Stomach (tissue), 9 donors: Measurements from ENCODE around the gene CELSR3. TPM values are rescaled to one million over a fixed set of nuclear protein-coding genes. Genes with fewer than 3 reads are reported as not detected.

Experiments used
- DNase-seq, 2 donors: peaks; one replicate each; pipeline versions ENCODE4 v3.0.0 to v3.0.0-alpha.2; 2013 to 2019
- H3K27ac ChIP-seq, 5 donors: fragments of 200-600 bp in 4 of 5; sonication (generic) in 4 of 5; one replicate each; pipeline ENCODE4 v1.5.1; 2013 to 2019; ENCODE audit warnings: mild to moderate bottlenecking in 1 of 5, moderate library complexity in 1 of 5
- H3K27me3 ChIP-seq, 3 donors: fragments of 200-600 bp; sonication (generic); one replicate each; pipeline ENCODE4 v1.5.1; 2017 to 2019; ENCODE audit warnings: mixed run types in 1 of 3
- H3K36me3 ChIP-seq, 4 donors: fragments of 200-600 bp; sonication (generic); 1 replicate in 3 of 4; 2 replicates in 1 of 4; pipeline ENCODE4 v1.5.1; 2016 to 2019
- H3K4me1 ChIP-seq, 4 donors: fragments of 200-600 bp; sonication (generic); one replicate each; pipeline ENCODE4 v1.5.1; 2016 to 2019
- H3K4me3 ChIP-seq, 4 donors: fragments of 200-600 bp; sonication (generic) in 3 of 4; one replicate each; pipeline ENCODE4 v1.5.1; 2016 to 2019; ENCODE audit warnings: mild to moderate bottlenecking in 1 of 4
- H3K9me3 ChIP-seq, 4 donors: fragments of 200-600 bp; sonication (generic); one replicate each; pipeline ENCODE4 v1.5.1; 2016 to 2019
- CTCF ChIP-seq, 7 experiments: fragments of 450-650 bp in 4 of 7; fragments of 200-600 bp in 3 of 7; sonication (generic) in 3 of 7; IDR thresholded peaks; one replicate each; pipeline ENCODE4 v1.5.1; 2016 to 2019; ENCODE audit warnings: antibody characterized with exemption in 7 of 7, control low read depth in 2 of 7, mild to moderate bottlenecking in 1 of 7
- EP300 ChIP-seq: sonication (generic); formaldehyde crosslinking; IDR thresholded peaks from one replicate; pipeline ENCODE4 v1.6.1; 2017; ENCODE audit warnings: antibody characterized with exemption
- POLR2A ChIP-seq, 4 donors: fragments of 450-650 bp; IDR thresholded peaks; one replicate each; pipeline ENCODE4 v1.6.1; 2016; ENCODE audit warnings: antibody characterized with exemption in 4 of 4, control low read depth in 2 of 4, mild to moderate bottlenecking in 1 of 4, moderate library complexity in 1 of 4
- POLR2AphosphoS5 ChIP-seq, 3 donors: sonication (generic); formaldehyde crosslinking; IDR thresholded peaks; one replicate each; pipeline ENCODE4 v1.6.1; 2016; ENCODE audit warnings: antibody characterized with exemption in 3 of 3
- WGBS, 5 donors: extraction: QIAGEN DNeasy Blood & Tissue Kit in 3 of 5; methylation state at CpG; one replicate each; pipeline versions ENCODE4 v1.1.5 to v1.1.7; 2013 to 2018; 5-methylcytosine and 5-hydroxymethylcytosine counted together
- intact Hi-C: fragments of 100-400 bp; cut with DNase I; formaldehyde crosslinking; loops from one replicate; pipeline ENCODE4 v1.15.1; 2023; ENCODE audit warnings: low total_unique reads
- polyA plus RNA-seq, 3 donors: library from polyadenylated mRNA; stranded (reverse); fragments of 200-250 nt; gene quantifications; one replicate each; pipeline ENCODE4 v1.2.3, GENCODE V29; 2013
- total RNA-seq, 5 donors: library from RNA; depleted of rRNA; stranded (reverse); fragments of >200 nt; gene quantifications; one replicate each; pipeline versions ENCODE4 v1.1.0 to v1.2.3, GENCODE V29; 2014 to 2016
- donor health status: healthy with polysubstance abuse.
- donor health status: Bipolar disorder and iron deficiency.
- donor health status: healthy.

Gene CELSR3
- total and polyA plus RNA-seq, 8 donors, result 0.15 to 2.3 (median 1.5) TPM; not detected in 1

DNA sequence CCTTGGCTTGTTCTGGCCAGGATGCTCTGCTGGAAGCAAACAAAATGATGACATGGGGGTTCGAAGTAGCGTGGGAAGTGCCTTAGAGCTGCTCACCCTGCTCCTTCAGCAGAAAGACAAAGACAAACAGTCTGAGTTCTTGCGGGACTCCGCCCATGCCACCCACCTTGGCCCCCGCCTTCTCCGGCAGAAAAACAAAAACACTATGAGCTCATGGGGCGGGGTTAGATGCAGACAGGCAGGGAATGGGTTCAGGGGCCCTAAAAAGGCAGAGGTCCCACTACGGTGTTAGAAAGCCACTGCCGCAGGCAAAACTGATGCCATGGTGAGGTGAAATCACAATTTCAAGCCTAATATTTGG is 32.7 kb upstream of the CELSR3 start:
- DNase-seq, result peak; percentile 34 to 78
- Histone ChIP-seq H3K4me1 (peaks cover 28 to 69% (median 40%) of the 10 kb centered on the region in 4 donors), H3K27ac (peak overlapping the region; percentile 33 to 87 (median 83)), H3K36me3 (peaks cover 41 to 79% (median 72%) of the 10 kb centered on the region in 4 donors), H3K9me3 (no peaks in the 10 kb centered on the region), H3K4me3 (peak overlapping the region; percentile 26 to 46 (median 32)), H3K27me3 (no peaks in the 10 kb centered on the region)
- no peak for TF ChIP-seq CTCF (IDR thresholded peaks at IDR 0.05)
- TF ChIP-seq POLR2AphosphoS5 (IDR thresholded peaks at IDR 0.05), result peak in 2 of 3 donors; percentile 12 to 15
- WGBS, 5 donors, result 47 to 59% (median 52%) methylated on average over 9 of the region's 9 CpGs
- intact Hi-C loops, result no loop called here

DNA sequence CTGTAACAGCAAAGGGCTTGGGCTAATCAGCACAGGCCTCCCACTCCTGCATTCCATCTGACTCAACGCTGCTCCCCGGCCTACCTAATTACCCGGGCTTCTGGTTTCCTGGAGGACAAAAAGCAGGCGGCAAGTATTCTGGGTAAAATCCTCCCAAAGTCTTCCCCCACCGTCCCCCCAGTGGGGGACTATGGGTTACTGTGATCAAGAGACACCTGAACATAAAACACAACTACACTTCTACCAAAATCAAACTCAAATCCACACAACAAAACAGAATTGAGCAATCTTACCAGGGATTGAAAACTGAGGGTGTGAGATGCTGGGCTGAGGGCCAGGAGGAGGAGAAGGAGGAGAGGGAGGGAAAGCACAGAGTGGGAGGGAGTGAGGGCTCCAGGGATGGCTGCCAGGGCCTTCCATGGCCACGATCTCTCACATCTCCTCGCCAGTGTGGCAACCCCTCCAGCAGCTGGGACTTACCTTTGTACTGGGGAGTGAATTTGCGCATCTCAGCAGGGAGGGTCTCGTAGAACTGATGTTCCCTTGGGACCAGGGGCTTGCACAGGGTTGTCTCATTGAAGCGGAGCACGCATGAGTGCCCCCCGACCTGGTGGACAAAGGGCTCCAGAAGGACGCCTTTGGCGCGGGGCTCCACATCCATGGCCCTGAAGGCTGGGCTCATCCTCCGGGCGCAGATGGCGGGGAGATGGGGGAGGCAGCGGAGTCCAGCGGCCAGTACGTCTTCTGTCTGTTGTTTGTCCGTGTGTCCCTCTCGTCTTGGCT is 32.1 kb upstream of the CELSR3 start:
- H3K27me3 ChIP-seq, result no peaks in the 10 kb centered on the region
- WGBS, 5 donors, result 61 to 72% (median 65%) methylated on average over 23 of the region's 23 CpGs
- DNase-seq, result peak; percentile 64 to 76
- no peak for TF ChIP-seq EP300
- no peak for TF ChIP-seq CTCF (IDR thresholded peaks at IDR 0.05)
- TF ChIP-seq POLR2AphosphoS5 (IDR thresholded peaks at IDR 0.05), result peak in 2 of 3 donors; percentile 12 to 38
- TF ChIP-seq POLR2A (IDR thresholded peaks at IDR 0.05), result no peak
- intact Hi-C loops, result no loop called here
- peaks cover 47 to 79% (median 75%) of the 10 kb centered on the region in 4 donors for H3K36me3 ChIP-seq
- H3K27ac ChIP-seq, result peak overlapping the region; percentile 33 to 87 (median 83)
- H3K9me3 ChIP-seq, result no peaks in the 10 kb centered on the region
- H3K4me3 ChIP-seq, result peak overlapping the region; percentile 26 to 46 (median 32)
- peaks cover 28 to 64% (median 38%) of the 10 kb centered on the region in 4 donors for H3K4me1 ChIP-seq

- Histone ChIP-seq H3K9me3 (no peaks in the 10 kb centered on the region), H3K4me1 (peaks cover 28 to 59% (median 38%) of the 10 kb centered on the region in 4 donors), H3K27ac (peak overlapping the region; percentile 1 to 87 (median 83)), H3K4me3 (peak overlapping the region in 3 of 4 donors; percentile 29 to 46 (median 34)), H3K27me3 (no peaks in the 10 kb centered on the region), H3K36me3 (peaks cover 57 to 79% (median 75%) of the 10 kb centered on the region in 4 donors)
- intact Hi-C loops, result no loop called here
- no peak for DNase-seq
- 86 to 90% (median 88%) methylated on average over 7 to 8 of the region's 8 CpGs for WGBS, 5 donors
- TF ChIP-seq EP300 (no peak), CTCF (IDR thresholded peaks at IDR 0.05) (no peak), POLR2AphosphoS5 (IDR thresholded peaks at IDR 0.05) (no peak), POLR2A (IDR thresholded peaks at IDR 0.05) (no peak)
Observed at GRCh38 chr3:48693826-48694225, 31.1 kb upstream of the CELSR3 start.

GRCh38 chr3:48692551-48692950 is 29.9 kb upstream of the CELSR3 start:
- Histone ChIP-seq H3K9me3 (no peaks in the 10 kb centered on the region), H3K36me3 (peaks cover 70 to 80% (median 78%) of the 10 kb centered on the region in 4 donors), H3K27me3 (no peaks in the 10 kb centered on the region), H3K27ac (peak overlapping the region in 2 of 5 donors; percentile 84 to 87), H3K4me3 (no peak overlapping the region), H3K4me1 (peaks cover 29 to 47% (median 34%) of the 10 kb centered on the region in 4 donors)
- no peak for TF ChIP-seq POLR2AphosphoS5 (IDR thresholded peaks at IDR 0.05)
- TF ChIP-seq EP300, result no peak
- no peak for TF ChIP-seq CTCF (IDR thresholded peaks at IDR 0.05)
- no peak for TF ChIP-seq POLR2A (IDR thresholded peaks at IDR 0.05)
- intact Hi-C loops, result no loop called here
- DNase-seq, result no peak
